Activated naive CD8-positive, alpha-beta T cell treated with anti-CD3 and anti-CD28 coated beads, Interleukin-2, amount 10 ng/mL, durations not matched to agents 7 days and 5 days (primary cell): ENCODE measurements around the gene MAFB. TPM values are rescaled to one million over a fixed set of nuclear protein-coding genes. Genes with fewer than 3 reads are reported as not detected.

Experiments
- ATAC-seq: fragments of 150-1000 bp; cut with Tn5 transposase; one replicate; pipeline ENCODE4 v1.10.0; 2021; ENCODE audit warnings: low read depth, moderate library complexity
- POLR2A ChIA-PET: fragments of 350-600 bp; sonication (Branson Sonifier 250); formaldehyde crosslinking; loops from one replicate; lab custom pipeline; 2021; ENCODE audit warnings: antibody characterized with exemption; lab: Charles Lee
- DNase-seq: peaks from one replicate; pipeline ENCODE4 v3.0.0; 2021
- H3K27ac Mint-ChIP-seq: one replicate; pipeline ENCODE4 v1.8.0; 2022; ENCODE audit warnings: mild to moderate bottlenecking, mixed read lengths
- H3K27me3 Mint-ChIP-seq: one replicate; pipeline ENCODE4 v1.8.0; 2022; ENCODE audit warnings: mild to moderate bottlenecking, moderate library complexity, mixed read lengths
- H3K36me3 Mint-ChIP-seq: one replicate; pipeline ENCODE4 v1.8.0; 2021; ENCODE audit warnings: mild to moderate bottlenecking, mixed read lengths
- H3K4me1 Mint-ChIP-seq: one replicate; pipeline ENCODE4 v1.8.0; 2021; ENCODE audit warnings: mixed read lengths
- H3K4me3 Mint-ChIP-seq: one replicate; pipeline ENCODE4 v1.8.0; 2022; ENCODE audit warnings: mild to moderate bottlenecking, moderate library complexity, mixed read lengths
- H3K9me3 Mint-ChIP-seq: one replicate; pipeline ENCODE4 v1.8.0; 2021; ENCODE audit warnings: mixed read lengths
- total RNA-seq, 2 experiments: library from RNA; stranded (reverse); gene quantifications; one replicate each; pipeline ENCODE4 v1.2.3, GENCODE V29; 2021

Gene MAFB
- total RNA-seq, 2 experiments from 2014 or later = 2.4 to 3.1 TPM

GRCh38 chr20:40694246-40694645, 5.2 kb upstream of the MAFB start:
- Mint-ChIP-seq H3K27me3 (peaks cover 91% of the 10 kb centered on the region), H3K4me3 (no peak overlapping the region), H3K9me3 (no peaks in the 10 kb centered on the region), H3K36me3 (no peaks in the 10 kb centered on the region), H3K27ac (no peak overlapping the region), H3K4me1 (peaks cover 7% of the 10 kb centered on the region)
- ATAC-seq = no peak
- DNase-seq = no peak
- POLR2A ChIA-PET = no interaction called here

DNA sequence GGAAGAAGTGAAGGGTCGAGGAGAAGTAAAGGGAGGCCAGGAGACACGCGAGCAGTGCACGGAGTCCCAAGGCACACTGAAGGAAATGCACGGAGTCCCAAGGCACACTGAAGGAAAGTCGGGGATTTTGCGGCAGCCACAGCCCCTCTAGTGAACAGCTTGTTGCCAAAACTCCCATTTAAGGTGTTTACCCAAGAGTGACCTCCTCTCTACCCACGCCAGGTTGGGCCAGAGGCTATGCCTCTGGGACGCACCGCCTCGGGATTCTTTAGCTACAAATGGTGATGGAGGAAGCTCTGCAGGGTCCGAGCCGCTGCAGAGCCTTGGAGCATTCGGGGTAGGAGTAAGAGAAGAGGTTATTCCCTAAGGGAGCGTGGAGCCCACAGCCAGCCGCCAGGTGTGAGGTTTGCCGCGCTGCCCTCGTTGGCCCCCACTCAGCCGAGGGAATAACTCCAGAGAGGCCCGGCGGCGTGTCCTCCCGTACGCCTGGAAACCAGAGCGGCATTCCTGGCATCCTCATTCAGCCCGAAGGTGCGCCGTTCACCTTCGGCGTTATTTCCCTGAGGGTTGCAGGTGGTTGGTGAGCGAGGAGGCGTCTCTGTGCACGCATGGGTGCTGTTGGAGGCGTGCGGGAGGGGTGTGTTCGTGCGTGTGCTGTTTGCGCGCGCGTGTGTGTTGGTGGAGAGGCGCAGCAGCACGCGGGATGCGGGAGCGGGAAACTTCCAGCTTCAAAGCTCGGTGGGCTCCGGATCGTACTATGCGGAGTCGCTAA, 3.4 kb upstream of the MAFB start:
- POLR2A ChIA-PET = no interaction called here
- DNase-seq = no peak
- Mint-ChIP-seq H3K9me3 (no peaks in the 10 kb centered on the region), H3K27me3 (peaks cover 86% of the 10 kb centered on the region), H3K4me1 (peaks cover 9% of the 10 kb centered on the region), H3K27ac (no peak overlapping the region), H3K36me3 (no peaks in the 10 kb centered on the region), H3K4me3 (no peak overlapping the region)
- ATAC-seq = no peak

GRCh38 chr20:40691566-40692239, 2.7 kb upstream of the MAFB start:
- no peaks in the 10 kb centered on the region for H3K36me3 Mint-ChIP-seq
- POLR2A ChIA-PET = no interaction called here
- no peak for ATAC-seq

DNA sequence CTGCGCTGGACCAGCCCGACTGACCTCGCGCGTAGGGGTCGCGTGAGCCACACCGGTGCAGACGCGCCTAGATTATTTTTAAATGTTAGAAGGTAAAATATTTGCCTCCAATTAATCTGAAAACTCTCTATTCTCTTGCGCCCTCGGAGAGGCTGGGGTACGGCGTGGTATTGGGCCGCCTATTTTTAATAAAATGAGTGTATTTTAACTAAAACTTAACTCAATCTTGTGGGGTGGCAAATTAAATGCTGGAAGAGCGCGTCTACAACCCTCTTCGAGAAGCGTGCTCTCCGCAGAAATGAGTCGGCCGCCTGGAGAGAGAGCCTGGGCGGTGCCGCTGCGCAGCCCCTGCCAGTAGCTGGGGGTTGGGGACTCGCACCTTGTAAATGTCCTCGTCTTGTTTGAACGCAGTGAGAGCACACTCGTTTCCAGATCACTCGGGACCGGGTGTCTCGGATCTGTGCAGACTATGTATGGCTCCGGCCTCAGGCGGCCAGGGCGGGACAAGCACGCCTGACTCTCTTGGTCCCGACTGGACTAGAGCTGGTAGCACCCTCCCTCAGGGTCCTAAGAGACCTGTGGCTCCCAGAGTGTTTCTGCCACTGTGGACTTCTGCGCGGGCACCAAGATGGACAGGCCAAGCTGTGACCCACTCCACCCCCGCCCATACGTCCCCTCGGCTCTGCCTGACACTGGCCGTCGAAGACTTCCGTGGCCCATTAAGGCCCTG, 2.0 kb upstream of the MAFB start:
- Mint-ChIP-seq H3K9me3 (no peaks in the 10 kb centered on the region), H3K4me1 (peaks cover 9% of the 10 kb centered on the region), H3K4me3 (no peak overlapping the region), H3K36me3 (no peaks in the 10 kb centered on the region), H3K27ac (no peak overlapping the region), H3K27me3 (peaks cover 88% of the 10 kb centered on the region)
- POLR2A ChIA-PET = no interaction called here
- no peak for ATAC-seq
- no peak for DNase-seq

More at GRCh38 chr20:40691566-40692239, 2.7 kb upstream of the MAFB start:
- DNase-seq = no peak
- Mint-ChIP-seq H3K4me3 (no peak overlapping the region), H3K27ac (no peak overlapping the region), H3K27me3 (peaks cover 88% of the 10 kb centered on the region), H3K4me1 (peaks cover 9% of the 10 kb centered on the region), H3K9me3 (no peaks in the 10 kb centered on the region)

- Mint-ChIP-seq H3K4me3 (peak overlapping the region; percentile 80), H3K9me3 (no peaks in the 10 kb centered on the region), H3K36me3 (no peaks in the 10 kb centered on the region), H3K4me1 (peaks cover 9% of the 10 kb centered on the region), H3K27me3 (peaks cover 90% of the 10 kb centered on the region), H3K27ac (peak overlapping the region; percentile 25)
- peak; percentile 85 for DNase-seq
- peak; percentile 48 for ATAC-seq
- POLR2A ChIA-PET = no interaction called here
Observed at GRCh38 chr20:40689943-40690835, 1.2 kb upstream of the MAFB start.

DNA sequence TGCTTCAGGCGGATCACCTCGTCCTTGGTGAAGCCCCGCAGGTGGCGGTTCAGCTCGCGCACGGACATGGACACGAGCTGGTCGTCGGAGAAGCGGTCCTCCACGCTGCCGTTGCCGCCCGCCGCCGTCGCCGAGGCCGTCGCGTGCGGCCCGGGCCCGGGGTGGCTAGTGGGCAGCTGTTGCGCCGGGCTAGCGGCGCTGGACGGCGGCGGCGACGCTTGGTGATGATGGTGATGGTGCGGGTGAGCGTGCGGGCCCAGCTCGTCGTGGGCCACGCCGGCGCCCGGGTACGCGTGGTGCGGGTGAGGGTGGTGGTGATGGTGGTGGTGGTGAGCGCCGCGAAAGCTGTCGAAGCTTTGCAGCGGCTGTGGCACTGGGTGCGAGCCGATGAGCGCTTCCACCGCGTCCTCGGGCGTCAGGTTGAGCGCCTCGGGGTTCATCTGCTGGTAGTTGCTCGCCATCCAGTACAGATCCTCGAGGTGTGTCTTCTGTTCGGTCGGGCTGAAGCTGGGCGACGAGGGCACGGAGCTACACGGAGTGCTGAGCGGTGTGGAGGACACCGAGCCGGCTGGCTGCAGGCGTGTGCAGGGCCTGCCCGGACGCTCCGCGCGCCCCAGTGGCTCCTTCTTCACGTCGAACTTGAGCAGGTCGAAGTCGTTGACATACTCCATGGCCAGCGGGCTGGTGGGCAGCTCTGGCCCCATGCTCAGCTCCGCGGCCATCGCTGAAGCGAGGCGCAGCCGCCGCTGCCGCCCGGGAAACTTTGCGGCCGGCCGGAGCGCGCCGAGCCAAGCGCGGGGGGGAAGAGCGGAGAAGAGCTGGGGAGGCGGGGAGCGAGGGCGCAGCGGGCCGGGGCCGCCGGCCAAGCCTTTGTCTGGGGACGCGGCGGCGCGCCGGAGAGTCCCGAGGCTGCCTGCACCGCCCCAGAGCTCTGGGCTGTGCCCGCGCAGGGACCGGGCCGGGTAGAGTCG, 622 bp downstream of the MAFB start:
- ATAC-seq = no peak
- POLR2A ChIA-PET = no interaction called here
- H3K27me3 Mint-ChIP-seq = peaks cover 92% of the 10 kb centered on the region
- no peaks in the 10 kb centered on the region for H3K36me3 Mint-ChIP-seq
- H3K4me3 Mint-ChIP-seq = peak overlapping the region; percentile 57
- no peak for DNase-seq
- H3K9me3 Mint-ChIP-seq = no peaks in the 10 kb centered on the region
- no peak overlapping the region for H3K27ac Mint-ChIP-seq
- peaks cover 12% of the 10 kb centered on the region for H3K4me1 Mint-ChIP-seq

GRCh38 chr20:40687384-40688128, 1.5 kb downstream of the MAFB start:
- POLR2A ChIA-PET = no interaction called here
- ATAC-seq (no peak), DNase-seq (no peak)
- H3K36me3 Mint-ChIP-seq = no peaks in the 10 kb centered on the region
- H3K4me3 Mint-ChIP-seq = no peak overlapping the region
- no peak overlapping the region for H3K27ac Mint-ChIP-seq
- no peaks in the 10 kb centered on the region for H3K9me3 Mint-ChIP-seq
- H3K4me1 Mint-ChIP-seq = peaks cover 15% of the 10 kb centered on the region
- H3K27me3 Mint-ChIP-seq = peaks cover 90% of the 10 kb centered on the region

DNA sequence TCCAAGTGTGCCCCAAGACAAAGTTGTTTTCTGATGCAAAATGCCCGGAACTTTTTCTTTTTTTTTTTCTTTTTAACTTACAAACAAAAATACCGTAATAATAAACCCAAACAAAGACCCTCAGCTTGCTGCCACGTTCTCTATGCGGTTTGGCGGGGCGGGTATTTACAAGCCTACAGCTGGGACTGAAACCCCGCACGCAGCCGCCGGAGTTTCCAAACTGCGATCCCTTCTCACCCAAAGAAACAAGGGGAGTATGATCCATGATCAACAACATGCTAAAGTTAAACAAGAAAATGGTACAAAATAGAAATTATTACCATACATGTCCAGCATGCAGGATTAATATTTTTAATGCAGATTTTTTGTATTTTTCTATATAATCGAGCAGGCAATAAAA, 2.1 kb downstream of the MAFB start:
- peaks cover 13% of the 10 kb centered on the region for H3K4me1 Mint-ChIP-seq
- no peaks in the 10 kb centered on the region for H3K36me3 Mint-ChIP-seq

GRCh38 chr20:40686434-40686882, 2.6 kb downstream of the MAFB start:
- POLR2A ChIA-PET = interaction anchor here (0.5 kb wide), 1 partner anchor 518 kb away, joined by 3 read pairs; no protein-coding TSS in a partner anchor

More for the DNA sequence above, 2.1 kb downstream of the MAFB start:
- Mint-ChIP-seq H3K27me3 (peaks cover 90% of the 10 kb centered on the region), H3K4me3 (no peak overlapping the region), H3K9me3 (no peaks in the 10 kb centered on the region), H3K27ac (no peak overlapping the region)
- no peak for DNase-seq
- ATAC-seq = no peak
- POLR2A ChIA-PET = interaction anchor here (0.5 kb wide), 1 partner anchor 519 kb away, joined by 3 read pairs; no protein-coding TSS in a partner anchor

GRCh38 chr20:40685349-40685748, 3.7 kb downstream of the MAFB start:
- Mint-ChIP-seq H3K4me1 (peaks cover 12% of the 10 kb centered on the region), H3K27me3 (peaks cover 87% of the 10 kb centered on the region), H3K36me3 (no peaks in the 10 kb centered on the region), H3K9me3 (no peaks in the 10 kb centered on the region), H3K4me3 (no peak overlapping the region), H3K27ac (no peak overlapping the region)
- ATAC-seq (no peak), DNase-seq (no peak)
- POLR2A ChIA-PET = no interaction called here

More at GRCh38 chr20:40686434-40686882, 2.6 kb downstream of the MAFB start:
- Mint-ChIP-seq H3K27ac (no peak overlapping the region), H3K4me1 (peaks cover 12% of the 10 kb centered on the region), H3K4me3 (no peak overlapping the region), H3K9me3 (no peaks in the 10 kb centered on the region), H3K36me3 (no peaks in the 10 kb centered on the region), H3K27me3 (peaks cover 90% of the 10 kb centered on the region)
- DNase-seq (no peak), ATAC-seq (no peak)

GRCh38 chr20:40683894-40684268, 5.2 kb downstream of the MAFB start:
- no peak for ATAC-seq
- no peaks in the 10 kb centered on the region for H3K36me3 Mint-ChIP-seq

More at GRCh38 chr20:40683894-40684268, 5.2 kb downstream of the MAFB start:
- Mint-ChIP-seq H3K4me3 (no peak overlapping the region), H3K27me3 (peaks cover 84% of the 10 kb centered on the region), H3K9me3 (no peaks in the 10 kb centered on the region), H3K4me1 (peaks cover 8% of the 10 kb centered on the region), H3K27ac (no peak overlapping the region)
- no peak for DNase-seq
- POLR2A ChIA-PET = no interaction called here
